Lung (tissue), 12 donors: ENCODE data around the gene STIMATE. TPM values are rescaled to one million over a fixed set of nuclear protein-coding genes. Genes with fewer than 3 reads are reported as not detected.

Experiments
- ATAC-seq: fragments of 200-7000 bp; cut with Tn5 transposase; one replicate; pipeline ENCODE4 v1.9.1; 2020; ENCODE audit warnings: moderate number of reproducible peaks; ENCODE audit not compliant: insufficient read depth, low FRiP score
- DNase-seq, 3 donors: peaks; one replicate each; pipeline ENCODE4 v3.0.0-alpha.2; 2013 to 2017
- H3K27ac ChIP-seq, 2 donors: one replicate each; pipeline ENCODE4 v1.5.1; 2013; ENCODE audit warnings: mild to moderate bottlenecking in 2 of 2, moderate library complexity in 2 of 2, control low read depth in 1 of 2, inconsistent platforms in 1 of 2, low read depth in 1 of 2, low read length in 1 of 2
- H3K27me3 ChIP-seq, 3 donors: one replicate each; pipeline ENCODE4 v1.5.1; 2013; ENCODE audit warnings: low read length in 2 of 3; ENCODE audit not compliant: control insufficient read depth in 3 of 3, insufficient read depth in 3 of 3
- H3K36me3 ChIP-seq, 4 donors: one replicate each; pipeline ENCODE4 v1.5.1; 2013; ENCODE audit warnings: low read length in 4 of 4, mild to moderate bottlenecking in 1 of 4, moderate library complexity in 1 of 4; ENCODE audit not compliant: control insufficient read depth in 4 of 4, insufficient read depth in 4 of 4
- H3K4me1 ChIP-seq, 5 donors: one replicate each; pipeline ENCODE4 v1.5.1; 2013; ENCODE audit warnings: low read length in 5 of 5, mild to moderate bottlenecking in 2 of 5, moderate library complexity in 1 of 5; ENCODE audit not compliant: control insufficient read depth in 5 of 5, insufficient read depth in 5 of 5
- H3K4me3 ChIP-seq: one replicate; pipeline ENCODE4 v1.5.1; 2013; ENCODE audit warnings: mild to moderate bottlenecking, control low read depth, moderate library complexity
- H3K9ac ChIP-seq, 2 donors: one replicate each; pipeline ENCODE4 v1.5.1; 2013; ENCODE audit warnings: low read length in 2 of 2, control low read depth in 1 of 2; ENCODE audit not compliant: insufficient read depth in 1 of 2
- H3K9me3 ChIP-seq, 4 donors: one replicate each; pipeline ENCODE4 v1.5.1; 2013; ENCODE audit warnings: low read length in 3 of 4, mild to moderate bottlenecking in 1 of 4, moderate library complexity in 1 of 4; ENCODE audit not compliant: control insufficient read depth in 4 of 4, insufficient read depth in 3 of 4
- CTCF ChIP-seq: IDR thresholded peaks from 2 replicates; pipeline ENCODE4 v1.5.1; 2012; ENCODE audit warnings: mild to moderate bottlenecking; ENCODE audit errors: control extremely low read depth, extremely low read depth
- WGBS, 2 donors: extraction: QIAGEN DNeasy Blood & Tissue Kit; methylation state at CpG; one replicate each; pipeline ENCODE4 v1.1.7; 2013; 5-methylcytosine and 5-hydroxymethylcytosine counted together
- polyA plus RNA-seq, 2 donors: library from polyadenylated mRNA; stranded (reverse); fragments of 200-250 nt; gene quantifications; one replicate each; pipeline ENCODE4 v1.2.1, GENCODE V29; 2013
- total RNA-seq, 2 donors: library from RNA; depleted of rRNA in 1 of 2; stranded (reverse); fragments of >200 nt in 1 of 2; gene quantifications; one replicate each; pipeline ENCODE4 v1.2.1, GENCODE V29; 2014 to 2021
- donor health status: control.
- donor health status: control.
- donor health status: Bipolar disorder and iron deficiency.
- donor health status: healthy.
- donor health status: DM: yes; HTN: yes; CAD: no.

The STIMATE gene
- total and polyA plus RNA-seq, 4 donors = 18.6 to 62.5 (median 20.5) TPM

DNA sequence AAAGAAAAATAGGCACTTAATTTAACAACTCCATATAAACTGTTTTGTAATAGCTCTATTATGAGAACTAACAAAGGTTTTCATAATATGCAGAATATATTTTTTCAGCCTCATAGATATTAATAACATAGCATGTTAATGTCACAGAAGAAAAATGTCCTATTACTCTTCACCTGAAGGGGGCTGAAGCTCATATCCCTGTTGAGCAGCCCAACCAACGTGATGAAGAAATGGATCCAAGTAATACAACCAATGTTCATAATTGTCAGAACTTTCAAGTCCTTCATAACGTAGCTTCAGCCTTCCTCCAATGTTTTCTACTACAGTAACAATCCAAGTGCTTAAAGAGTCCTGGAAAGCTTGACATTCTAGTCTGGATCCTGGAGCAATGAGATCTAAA lies 34.5 kb upstream of the STIMATE start:
- peaks cover 0 to 7% (median 5%) of the 10 kb centered on the region in 4 donors for H3K36me3 ChIP-seq
- no peak overlapping the region for H3K9ac ChIP-seq
- 84 to 89% methylated on average over 2 of the region's 2 CpGs for WGBS, 2 donors

DNA sequence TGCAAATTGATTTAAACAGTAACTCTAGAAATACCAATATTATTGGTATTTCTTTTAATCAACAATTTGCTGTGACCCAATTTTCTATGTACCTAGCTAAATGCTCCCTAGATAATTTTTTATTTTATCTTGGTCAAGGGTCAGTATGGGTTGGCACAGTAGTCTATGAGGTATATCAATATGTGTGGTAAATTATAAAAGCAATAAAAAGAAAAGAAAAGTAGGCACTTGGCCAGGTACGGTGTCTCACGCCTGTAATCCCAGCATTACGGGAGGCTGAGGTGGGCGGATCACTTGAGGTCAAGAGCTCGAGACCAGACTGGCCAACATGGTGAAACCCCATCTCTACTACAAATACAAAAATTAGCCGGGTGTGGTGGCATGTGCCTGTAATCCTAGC lies 34.0 kb upstream of the STIMATE start:
- Histone ChIP-seq H3K4me1 (no peaks in the 10 kb centered on the region), H3K36me3 (peaks cover 0 to 7% (median 5%) of the 10 kb centered on the region in 4 donors), H3K27ac (no peak overlapping the region), H3K9ac (no peak overlapping the region), H3K27me3 (no peaks in the 10 kb centered on the region), H3K4me3 (no peak overlapping the region), H3K9me3 (no peaks in the 10 kb centered on the region)
- DNase-seq (no peak), ATAC-seq (no peak)
- 82 to 89% methylated on average over 6 of the region's 6 CpGs for WGBS, 2 donors
- no peak for TF ChIP-seq CTCF

More for the DNA sequence above, 34.5 kb upstream of the STIMATE start:
- Histone ChIP-seq H3K9me3 (no peaks in the 10 kb centered on the region), H3K27ac (no peak overlapping the region), H3K27me3 (no peaks in the 10 kb centered on the region), H3K4me1 (no peaks in the 10 kb centered on the region), H3K4me3 (no peak overlapping the region)
- DNase-seq (no peak), ATAC-seq (no peak)
- no peak for TF ChIP-seq CTCF

DNA sequence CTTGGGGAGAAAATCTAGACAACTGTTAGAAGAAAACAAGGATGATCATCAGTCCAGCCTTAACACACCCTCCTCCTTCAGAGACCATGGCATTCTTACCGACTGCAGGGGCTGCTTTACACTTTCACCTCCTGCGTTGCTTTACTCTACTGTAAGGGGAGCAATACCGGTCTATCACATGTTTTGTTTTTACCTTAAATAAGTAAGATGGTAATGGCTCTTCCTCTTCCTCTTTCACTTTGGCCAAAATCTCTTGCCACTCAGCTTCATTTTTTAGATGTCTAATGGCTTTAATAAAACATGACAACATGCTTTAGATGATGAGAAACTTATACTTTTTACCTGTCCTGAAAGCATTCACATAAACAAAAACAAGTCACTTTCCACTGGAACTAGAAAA lies 33.4 kb upstream of the STIMATE start:
- WGBS, 2 donors = 83 to 84% methylated on average over 3 of the region's 3 CpGs
- no peaks in the 10 kb centered on the region for H3K9me3 ChIP-seq
- no peaks in the 10 kb centered on the region for H3K27me3 ChIP-seq
- ATAC-seq (no peak), DNase-seq (no peak)
- H3K36me3 ChIP-seq = peaks cover 0 to 7% (median 5%) of the 10 kb centered on the region in 4 donors
- TF ChIP-seq CTCF = no peak
- H3K4me3 ChIP-seq = no peak overlapping the region
- H3K27ac ChIP-seq = no peak overlapping the region
- H3K9ac ChIP-seq = no peak overlapping the region
- H3K4me1 ChIP-seq = no peaks in the 10 kb centered on the region

GRCh38 chr3:52926554-52926953 lies 29.2 kb upstream of the STIMATE start:
- no peak for ATAC-seq
- Histone ChIP-seq H3K4me3 (no peak overlapping the region), H3K36me3 (peaks cover 0 to 15% (median 5%) of the 10 kb centered on the region in 4 donors), H3K27ac (no peak overlapping the region), H3K27me3 (no peaks in the 10 kb centered on the region), H3K9me3 (no peaks in the 10 kb centered on the region), H3K9ac (no peak overlapping the region), H3K4me1 (peaks cover 0 to under 1% (median 0%) of the 10 kb centered on the region in 5 donors)
- 94 to 98% methylated on average over 2 of the region's 2 CpGs for WGBS, 2 donors
- TF ChIP-seq CTCF = no peak
- DNase-seq = no peak
